ENCODE data around the gene ZNF527. TPM values are rescaled to one million over a fixed set of nuclear protein-coding genes. Genes with fewer than 3 reads are reported as not detected.
A peak's percentile ranks its signal among the peaks of the same experiment; 100 is the strongest.

The ZNF527 gene
- polyA plus RNA-seq, 1 experiment, result 4.0 TPM

GRCh38 chr19:37334179-37335071, 36.5 kb upstream of the ZNF527 start:
- ChIA-PET CTCF (interaction anchor here (0.7 kb wide), 1 partner anchor 36 kb away, joined by 3 read pairs; the partner anchor contains the start of gene ZNF527), POLR2A (interaction anchor here (1.3 to 1.4 kb wide), 3 partner anchors 17 to 133 kb away, joined by 8 to 13 read pairs (median 8); partner anchors contain the start of genes ZNF527 and ZNF569)
- no peak for TF ChIP-seq CTCF (IDR thresholded peaks at IDR 0.05; ENCODE audit: low read depth, low read length)
- peak overlapping the region; percentile 65 for H3K27ac ChIP-seq (ENCODE audit: low read depth, low read length)
- H3K9me3 ChIP-seq (ENCODE audit: control insufficient read depth, insufficient read depth, low read length), result peaks cover 10% of the 10 kb centered on the region; the same call in 1 of the 2 replicates
- H3K27me3 ChIP-seq (ENCODE audit: control insufficient read depth, insufficient read depth, low read length), result no peaks in the 10 kb centered on the region
- peak; percentile 56 for DNase-seq (ENCODE audit: low read depth, low spot score)
- peak overlapping the region; percentile 99 for H3K4me3 ChIP-seq (ENCODE audit: low read depth, low read length)

- CTCF ChIA-PET, result no interaction called here
- DNase-seq (ENCODE audit: low read depth, low spot score), result no peak
- POLR2A ChIA-PET, result no interaction called here
- Histone ChIP-seq H3K27me3 (ENCODE audit: control insufficient read depth, insufficient read depth, low read length) (no peaks in the 10 kb centered on the region), H3K9me3 (ENCODE audit: control insufficient read depth, insufficient read depth, low read length) (peaks cover 10% of the 10 kb centered on the region), H3K27ac (ENCODE audit: low read depth, low read length) (no peak overlapping the region), H3K4me3 (ENCODE audit: low read depth, low read length) (no peak overlapping the region)
- no peak for TF ChIP-seq CTCF (IDR thresholded peaks at IDR 0.05; ENCODE audit: low read depth, low read length)
Measured at GRCh38 chr19:37342753-37343152, 28.1 kb upstream of the ZNF527 start.

GRCh38 chr19:37346091-37346490, 24.8 kb upstream of the ZNF527 start:
- Histone ChIP-seq H3K27ac (ENCODE audit: low read depth, low read length) (no peak overlapping the region), H3K27me3 (ENCODE audit: control insufficient read depth, insufficient read depth, low read length) (no peaks in the 10 kb centered on the region), H3K9me3 (ENCODE audit: control insufficient read depth, insufficient read depth, low read length) (peaks cover 3% of the 10 kb centered on the region; the same call in 1 of the 2 replicates), H3K4me3 (ENCODE audit: low read depth, low read length) (no peak overlapping the region)
- TF ChIP-seq CTCF (IDR thresholded peaks at IDR 0.05; ENCODE audit: low read depth, low read length), result no peak
- no peak for DNase-seq (ENCODE audit: low read depth, low spot score)
- CTCF ChIA-PET, result no interaction called here
- POLR2A ChIA-PET, result no interaction called here

- no peak for TF ChIP-seq CTCF (IDR thresholded peaks at IDR 0.05; ENCODE audit: low read depth, low read length)
- Histone ChIP-seq H3K27me3 (ENCODE audit: control insufficient read depth, insufficient read depth, low read length) (no peaks in the 10 kb centered on the region), H3K9me3 (ENCODE audit: control insufficient read depth, insufficient read depth, low read length) (0 out of 2 replicates have a peak, but pooled peaks cover 3% of the 10 kb centered on the region), H3K27ac (ENCODE audit: low read depth, low read length) (no peak overlapping the region), H3K4me3 (ENCODE audit: low read depth, low read length) (no peak overlapping the region)
- ChIA-PET CTCF (no interaction called here), POLR2A (no interaction called here)
- no peak for DNase-seq (ENCODE audit: low read depth, low spot score)
Measured at GRCh38 chr19:37348060-37348459, 22.8 kb upstream of the ZNF527 start.

GRCh38 chr19:37353968-37354367, 16.9 kb upstream of the ZNF527 start:
- Histone ChIP-seq H3K27ac (ENCODE audit: low read depth, low read length) (no peak overlapping the region), H3K9me3 (ENCODE audit: control insufficient read depth, insufficient read depth, low read length) (0 out of 2 replicates have a peak, but pooled peaks cover 3% of the 10 kb centered on the region), H3K27me3 (ENCODE audit: control insufficient read depth, insufficient read depth, low read length) (no peaks in the 10 kb centered on the region), H3K4me3 (ENCODE audit: low read depth, low read length) (no peak overlapping the region)
- ChIA-PET POLR2A (no interaction called here), CTCF (no interaction called here)
- DNase-seq (ENCODE audit: low read depth, low spot score), result no peak
- no peak for TF ChIP-seq CTCF (IDR thresholded peaks at IDR 0.05; ENCODE audit: low read depth, low read length)

All from AG04450 (cell line).